IMR-90 (cell line): Measurements from ENCODE around the gene GNG12. TPM values are rescaled to one million over a fixed set of nuclear protein-coding genes. Genes with fewer than 3 reads are reported as not detected.

ENCODE experiments used
- ATAC-seq: fragments of 200-7000 bp; cut with Tn5 transposase; 2 replicates; pipeline ENCODE4 v1.9.1; 2020; ENCODE audit warnings: low read depth, mild to moderate bottlenecking, moderate library complexity
- BruUV-seq: library from RNA; stranded (reverse); fragments of 400-500 nt; replicated peaks from 2 replicates; lab custom pipeline; 2021; lab: Mats Ljungman, UMichigan
- CTCF ChIA-PET: fragments of 300-600 bp; formaldehyde crosslinking; extraction: SDS; loops from one replicate; lab custom pipeline; 2021; ENCODE audit warnings: antibody characterized with exemption; lab: Yijun Ruan, JAX
- POLR2A ChIA-PET: fragments of 300-600 bp; sonication (Branson Sonifier 250); formaldehyde crosslinking; loops from one replicate; lab custom pipeline; 2022; ENCODE audit warnings: antibody characterized with exemption; ENCODE audit not compliant: unreplicated experiment; lab: Charles Lee
- DNase-seq: peaks from one replicate; pipeline ENCODE4 v3.0.0; 2013
- H2AFZ ChIP-seq: replicated peaks from 2 replicates; pipeline ENCODE3; 2013; ENCODE audit warnings: low read length, mild to moderate bottlenecking; ENCODE audit not compliant: poor library complexity
- H2AK5ac ChIP-seq: 2 replicates; pipeline ENCODE4 v1.6.1; 2013; ENCODE audit warnings: low read depth, low read length, inconsistent platforms
- H2AK9ac ChIP-seq: replicated peaks from 2 replicates; pipeline ENCODE3; 2013; ENCODE audit warnings: mild to moderate bottlenecking, low read depth, low read length, moderate library complexity; ENCODE audit not compliant: poor library complexity
- H2BK120ac ChIP-seq: 2 replicates; pipeline ENCODE4 v1.6.1; 2013; ENCODE audit warnings: low read depth, low read length, inconsistent platforms
- H2BK15ac ChIP-seq: 3 replicates; pipeline ENCODE4 v1.6.1; 2013; ENCODE audit warnings: low read depth, low read length, inconsistent platforms
- H2BK20ac ChIP-seq: 2 replicates; pipeline ENCODE4 v1.6.1; 2013; ENCODE audit warnings: low read depth, mild to moderate bottlenecking, inconsistent platforms, low read length, moderate library complexity
- H2BK5ac ChIP-seq: 2 replicates; pipeline ENCODE4 v1.6.1; 2013; ENCODE audit warnings: mild to moderate bottlenecking, low read depth, low read length, inconsistent platforms; ENCODE audit not compliant: poor library complexity, severe bottlenecking
- H3K14ac ChIP-seq: replicated peaks from 2 replicates; pipeline ENCODE4 v1.6.1; 2013; ENCODE audit warnings: low read depth, low read length, inconsistent platforms
- H3K18ac ChIP-seq: 2 replicates; pipeline ENCODE4 v1.6.1; 2013; ENCODE audit warnings: low read depth, low read length, control low read depth
- H3K23ac ChIP-seq: 2 replicates; pipeline ENCODE4 v1.6.1; 2013; ENCODE audit warnings: low read depth, low read length, inconsistent platforms
- H3K27ac ChIP-seq: 2 replicates; pipeline ENCODE4 v1.5.1; 2013; ENCODE audit warnings: mild to moderate bottlenecking, control low read depth, low read length; ENCODE audit not compliant: insufficient read depth
- H3K27me3 ChIP-seq: 2 replicates; pipeline ENCODE4 v1.6.1; 2013; ENCODE audit warnings: low read length; ENCODE audit not compliant: control insufficient read depth, insufficient read depth
- H3K36me3 ChIP-seq: 2 replicates; pipeline ENCODE4 v1.6.1; 2013; ENCODE audit warnings: low read length, mixed read lengths; ENCODE audit not compliant: control insufficient read depth, insufficient read depth
- H3K4ac ChIP-seq: 2 replicates; pipeline ENCODE4 v1.6.1; 2013; ENCODE audit warnings: low read depth, low read length, inconsistent platforms
- H3K4me1 ChIP-seq: 2 replicates; pipeline ENCODE4 v1.6.1; 2013; ENCODE audit warnings: low read length, mixed read lengths; ENCODE audit not compliant: control insufficient read depth, insufficient read depth
- H3K4me2 ChIP-seq: 2 replicates; pipeline ENCODE4 v1.6.1; 2013; ENCODE audit warnings: low read depth, mild to moderate bottlenecking, control low read depth, low read length, moderate library complexity
- H3K4me3 ChIP-seq: 2 replicates; pipeline ENCODE4 v1.5.1; 2013; ENCODE audit warnings: low read depth, mild to moderate bottlenecking, control low read depth, low read length, moderate library complexity; ENCODE audit not compliant: insufficient read depth
- H3K56ac ChIP-seq: 2 replicates; pipeline ENCODE4 v1.6.1; 2013; ENCODE audit warnings: low read length, inconsistent platforms; ENCODE audit not compliant: insufficient read depth; ENCODE audit errors: extremely low read depth
- H3K79me1 ChIP-seq, 2 experiments: 2 replicates each; pipeline ENCODE4 v1.6.1; 2013; ENCODE audit warnings: low read length in 2 of 2, inconsistent platforms in 1 of 2, low read depth in 1 of 2
- H3K9ac ChIP-seq: 2 replicates; pipeline ENCODE4 v1.6.1; 2013; ENCODE audit warnings: low read depth, low read length, control low read depth
- H3K9me1 ChIP-seq: 2 replicates; pipeline ENCODE4 v1.6.1; 2013; ENCODE audit warnings: low read length, inconsistent platforms; ENCODE audit not compliant: insufficient read depth
- H3K9me3 ChIP-seq: 2 replicates; pipeline ENCODE4 v1.6.1; 2013; ENCODE audit warnings: low read length; ENCODE audit not compliant: control insufficient read depth, insufficient read depth
- H4K20me1 ChIP-seq: 2 replicates; pipeline ENCODE4 v1.6.1; 2013; ENCODE audit warnings: low read length, inconsistent platforms; ENCODE audit not compliant: insufficient read depth
- H4K5ac ChIP-seq: 2 replicates; pipeline ENCODE4 v1.6.1; 2013; ENCODE audit warnings: mild to moderate bottlenecking, low read depth, low read length, control low read depth
- H4K8ac ChIP-seq, 2 experiments: 2 replicates each; pipeline ENCODE4 v1.6.1; 2013; ENCODE audit warnings: low read depth in 2 of 2, low read length in 2 of 2, control low read depth in 1 of 2, inconsistent platforms in 1 of 2
- H4K91ac ChIP-seq: 2 replicates; pipeline ENCODE4 v1.6.1; 2013; ENCODE audit warnings: low read depth, low read length, inconsistent platforms; ENCODE audit not compliant: insufficient read depth
- BHLHE40 ChIP-seq: fragments of 150-350 bp; IDR thresholded peaks from 2 replicates; pipeline ENCODE4 v1.6.1; 2016; ENCODE audit warnings: mild to moderate bottlenecking, low read depth, low read length
- FOS ChIP-seq: fragments of 150-350 bp; IDR thresholded peaks from 2 replicates; pipeline ENCODE4 v1.6.1; 2016; ENCODE audit warnings: low read depth, low read length
- RAD21 ChIP-seq: IDR thresholded peaks from 2 replicates; pipeline ENCODE4 v1.6.1; 2012; ENCODE audit warnings: low read length, improper control_type of control experiment
- SMC3 ChIP-seq: fragments of 150-350 bp; IDR thresholded peaks from 2 replicates; pipeline ENCODE4 v1.6.1; 2016; ENCODE audit warnings: low read depth, mild to moderate bottlenecking, antibody characterized with exemption, low read length, moderate library complexity
- WGBS, 2 experiments: methylation state at CpG; one replicate each; pipeline versions ENCODE4 v1.1.5 to v1.1.7; 2013; ENCODE audit warnings: missing lambda C conversion rate in 2 of 2; ENCODE audit not compliant: insufficient read length in 1 of 2; ENCODE audit errors: extremely low coverage in 2 of 2; 5-methylcytosine and 5-hydroxymethylcytosine counted together
- dilution Hi-C: fragments of 300-500 bp; cut with HindIII; formaldehyde crosslinking; loops from one replicate; pipeline ENCODE4 v1.14.3; 2018; ENCODE audit warnings: low sequenced_read_pairs; ENCODE audit not compliant: unreplicated experiment
- in situ Hi-C: fragments of 300-500 bp; cut with MboI; formaldehyde crosslinking; loops from 3 replicates; pipeline ENCODE4 v1.14.3; 2019; ENCODE audit warnings: low sequenced_read_pairs, inconsistent platforms, mixed read lengths
- intact Hi-C: fragments of 100-400 bp; cut with micrococcal nuclease; formaldehyde crosslinking; loops from 2 replicates; pipeline ENCODE4 v1.10.0; 2022
- polyA plus RNA-seq, 3 experiments: library from polyadenylated mRNA; depleted of rRNA; stranded (reverse); fragments of >200 nt; gene quantifications; 2 replicates each; pipeline ENCODE4 v1.2.3, GENCODE V29; 2012; ENCODE audit warnings: low replicate concordance in 1 of 3
- total RNA-seq: library from RNA; depleted of rRNA; stranded (reverse); fragments of >200 nt; gene quantifications from 2 replicates; pipeline ENCODE4 v1.2.3, GENCODE V29; 2012
- TF ChIP-seq, protein P1 (sequence below): fragments of 150-350 bp; IDR thresholded peaks from 2 replicates; pipeline ENCODE4 v1.6.1; 2016; ENCODE audit warnings: low read depth, mild to moderate bottlenecking, low read length, moderate library complexity, borderline replicate concordance
- TF ChIP-seq, protein P2 (sequence below): conservative IDR thresholded peaks from 2 replicates; pipeline ENCODE4 v1.5.1; 2012; ENCODE audit warnings: mild to moderate bottlenecking, low read depth, low read length, improper control_type of control experiment
- TF ChIP-seq, protein P3 (sequence below): fragments of 150-350 bp; IDR thresholded peaks from 2 replicates; pipeline ENCODE4 v1.6.1; 2017; ENCODE audit warnings: mild to moderate bottlenecking, antibody characterized with exemption, low read length, low read depth

GNG12 gene
- total and polyA plus RNA-seq, 2 of the 4 experiments (the other 2 are of a cell fraction): 92.3 to 132 TPM

DNA sequence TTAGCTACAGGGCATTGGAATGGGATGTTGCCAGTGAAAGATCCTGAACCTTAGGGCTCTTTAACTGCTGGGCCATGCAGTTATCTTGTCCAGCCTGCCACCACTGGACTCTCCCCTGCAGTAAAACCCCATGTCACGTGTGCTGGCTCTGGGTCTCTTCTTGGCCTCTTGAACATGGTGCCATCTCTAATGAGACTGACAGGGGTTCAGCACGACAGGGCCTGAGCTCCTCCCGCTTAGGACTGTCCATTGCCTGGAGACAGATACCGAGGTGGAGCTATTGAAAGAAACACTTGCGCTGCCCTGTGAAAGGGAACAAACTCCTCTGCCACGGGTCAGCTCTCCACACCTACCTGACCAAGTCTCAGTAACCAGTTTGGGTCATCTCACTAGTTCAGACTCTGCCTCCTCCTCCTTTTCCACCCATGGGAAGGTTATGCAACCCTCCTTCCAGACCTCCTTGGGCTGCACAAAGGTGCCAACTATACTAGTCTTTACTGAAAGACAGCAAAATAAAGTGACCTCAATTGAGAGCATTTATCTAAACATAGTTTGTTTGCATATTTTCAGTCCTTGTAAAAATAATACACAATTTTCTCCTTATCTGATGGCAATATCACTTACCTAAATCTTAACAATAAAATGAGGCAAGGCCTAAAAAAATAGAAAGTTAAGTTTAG lies 66.0 kb downstream of the GNG12 start:
- Histone ChIP-seq H3K4me3 (no peak overlapping the region), H3K4me2 (no peak overlapping the region), H3K36me3 (peaks cover 8% of the 10 kb centered on the region), H2BK15ac (no peak overlapping the region), H2BK120ac (peak overlapping the region; percentile 86), H4K8ac (peak overlapping the region; percentile 25 to 26; a peak in 2 of 4 replicates), H2AFZ (no peak overlapping the region), H2AK9ac (peak overlapping the region; percentile 70), H2BK5ac (peak overlapping the region; percentile 71), H3K14ac (peak overlapping the region; percentile 37; the same call in 1 of the 2 replicates), H4K91ac (peak overlapping the region; percentile 86), H3K27me3 (no peaks in the 10 kb centered on the region), H3K56ac (no peak overlapping the region), H4K20me1 (peaks cover 18% of the 10 kb centered on the region), H2BK20ac (peak overlapping the region; percentile 67; the same call in 1 of the 2 replicates), H2AK5ac (peak overlapping the region; percentile 72), H3K27ac (peak overlapping the region; percentile 33), H3K79me1 (peaks cover 50 to 76% of the 10 kb centered on the region in 2 experiments), H3K4ac (peak overlapping the region; percentile 91), H3K9ac (no peak overlapping the region), H4K5ac (no peak overlapping the region), H3K23ac (peak overlapping the region; percentile 87; the same call in 1 of the 2 replicates), H3K9me3 (no peaks in the 10 kb centered on the region), H3K18ac (peak overlapping the region; percentile 58), H3K9me1 (peaks cover 33% of the 10 kb centered on the region), H3K4me1 (peaks cover 28% of the 10 kb centered on the region)
- no TSS peak for BruUV-seq
- TF ChIP-seq BHLHE40 (no peak), SMC3 (no peak), FOS (no peak), RAD21 (no peak)
- TF ChIP-seq, protein P1, sequence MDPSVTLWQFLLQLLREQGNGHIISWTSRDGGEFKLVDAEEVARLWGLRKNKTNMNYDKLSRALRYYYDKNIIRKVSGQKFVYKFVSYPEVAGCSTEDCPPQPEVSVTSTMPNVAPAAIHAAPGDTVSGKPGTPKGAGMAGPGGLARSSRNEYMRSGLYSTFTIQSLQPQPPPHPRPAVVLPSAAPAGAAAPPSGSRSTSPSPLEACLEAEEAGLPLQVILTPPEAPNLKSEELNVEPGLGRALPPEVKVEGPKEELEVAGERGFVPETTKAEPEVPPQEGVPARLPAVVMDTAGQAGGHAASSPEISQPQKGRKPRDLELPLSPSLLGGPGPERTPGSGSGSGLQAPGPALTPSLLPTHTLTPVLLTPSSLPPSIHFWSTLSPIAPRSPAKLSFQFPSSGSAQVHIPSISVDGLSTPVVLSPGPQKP: no peak
- TF ChIP-seq, protein P2, sequence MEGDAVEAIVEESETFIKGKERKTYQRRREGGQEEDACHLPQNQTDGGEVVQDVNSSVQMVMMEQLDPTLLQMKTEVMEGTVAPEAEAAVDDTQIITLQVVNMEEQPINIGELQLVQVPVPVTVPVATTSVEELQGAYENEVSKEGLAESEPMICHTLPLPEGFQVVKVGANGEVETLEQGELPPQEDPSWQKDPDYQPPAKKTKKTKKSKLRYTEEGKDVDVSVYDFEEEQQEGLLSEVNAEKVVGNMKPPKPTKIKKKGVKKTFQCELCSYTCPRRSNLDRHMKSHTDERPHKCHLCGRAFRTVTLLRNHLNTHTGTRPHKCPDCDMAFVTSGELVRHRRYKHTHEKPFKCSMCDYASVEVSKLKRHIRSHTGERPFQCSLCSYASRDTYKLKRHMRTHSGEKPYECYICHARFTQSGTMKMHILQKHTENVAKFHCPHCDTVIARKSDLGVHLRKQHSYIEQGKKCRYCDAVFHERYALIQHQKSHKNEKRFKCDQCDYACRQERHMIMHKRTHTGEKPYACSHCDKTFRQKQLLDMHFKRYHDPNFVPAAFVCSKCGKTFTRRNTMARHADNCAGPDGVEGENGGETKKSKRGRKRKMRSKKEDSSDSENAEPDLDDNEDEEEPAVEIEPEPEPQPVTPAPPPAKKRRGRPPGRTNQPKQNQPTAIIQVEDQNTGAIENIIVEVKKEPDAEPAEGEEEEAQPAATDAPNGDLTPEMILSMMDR: no peak
- TF ChIP-seq, protein P3, sequence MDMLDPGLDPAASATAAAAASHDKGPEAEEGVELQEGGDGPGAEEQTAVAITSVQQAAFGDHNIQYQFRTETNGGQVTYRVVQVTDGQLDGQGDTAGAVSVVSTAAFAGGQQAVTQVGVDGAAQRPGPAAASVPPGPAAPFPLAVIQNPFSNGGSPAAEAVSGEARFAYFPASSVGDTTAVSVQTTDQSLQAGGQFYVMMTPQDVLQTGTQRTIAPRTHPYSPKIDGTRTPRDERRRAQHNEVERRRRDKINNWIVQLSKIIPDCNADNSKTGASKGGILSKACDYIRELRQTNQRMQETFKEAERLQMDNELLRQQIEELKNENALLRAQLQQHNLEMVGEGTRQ: no peak
- DNase-seq: no peak
- intact Hi-C loops: loop anchor here (2.0 to 10.0 kb wide), 2 partner anchors 244 to 578 kb away; no protein-coding TSS in a partner anchor
- ATAC-seq: no peak
- dilution Hi-C loops: no loop called here
- POLR2A ChIA-PET: interaction anchor here (1.0 kb wide), 1 partner anchor 82 kb away, joined by 3 read pairs; the partner anchor contains the start of gene GADD45A
- in situ Hi-C loops: loop anchor here (5.0 to 25.0 kb wide), 2 partner anchors 70 to 355 kb away; no protein-coding TSS in a partner anchor
- 85% methylated on average over 3 of the region's 6 CpGs; no CpG with 5 or more reads in 1 of the 2 experiments for WGBS, 2 experiments
- CTCF ChIA-PET: interaction anchor here (0.6 to 2.2 kb wide), 11 partner anchors 14 to 343 kb away, joined by 3 to 11 read pairs (median 5); no protein-coding TSS in a partner anchor
